Measurements from ENCODE around the gene C10orf120.

DNA sequence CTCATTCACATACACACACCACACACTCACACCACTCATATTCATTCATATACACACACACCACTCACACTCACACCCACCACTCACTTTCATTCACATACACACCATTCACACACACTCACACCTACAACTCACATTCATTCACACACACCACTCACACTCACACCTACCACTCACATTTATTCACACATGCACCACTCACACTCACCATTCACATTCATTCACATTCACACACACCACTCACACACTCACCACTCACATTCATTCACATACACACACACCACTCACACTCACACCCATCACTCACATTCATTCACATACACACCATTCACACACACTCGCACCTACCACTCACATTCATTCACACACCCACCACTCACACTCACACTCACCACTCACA, 25.4 kb upstream of the C10orf120 start:
- TF ChIP-seq EP300 (IDR thresholded peaks at IDR 0.05) (no peak), POLR2AphosphoS5 (IDR thresholded peaks at IDR 0.05) (no peak), POLR2A (IDR thresholded peaks at IDR 0.05) (no peak)
- TF ChIP-seq, protein P1, sequence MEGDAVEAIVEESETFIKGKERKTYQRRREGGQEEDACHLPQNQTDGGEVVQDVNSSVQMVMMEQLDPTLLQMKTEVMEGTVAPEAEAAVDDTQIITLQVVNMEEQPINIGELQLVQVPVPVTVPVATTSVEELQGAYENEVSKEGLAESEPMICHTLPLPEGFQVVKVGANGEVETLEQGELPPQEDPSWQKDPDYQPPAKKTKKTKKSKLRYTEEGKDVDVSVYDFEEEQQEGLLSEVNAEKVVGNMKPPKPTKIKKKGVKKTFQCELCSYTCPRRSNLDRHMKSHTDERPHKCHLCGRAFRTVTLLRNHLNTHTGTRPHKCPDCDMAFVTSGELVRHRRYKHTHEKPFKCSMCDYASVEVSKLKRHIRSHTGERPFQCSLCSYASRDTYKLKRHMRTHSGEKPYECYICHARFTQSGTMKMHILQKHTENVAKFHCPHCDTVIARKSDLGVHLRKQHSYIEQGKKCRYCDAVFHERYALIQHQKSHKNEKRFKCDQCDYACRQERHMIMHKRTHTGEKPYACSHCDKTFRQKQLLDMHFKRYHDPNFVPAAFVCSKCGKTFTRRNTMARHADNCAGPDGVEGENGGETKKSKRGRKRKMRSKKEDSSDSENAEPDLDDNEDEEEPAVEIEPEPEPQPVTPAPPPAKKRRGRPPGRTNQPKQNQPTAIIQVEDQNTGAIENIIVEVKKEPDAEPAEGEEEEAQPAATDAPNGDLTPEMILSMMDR (IDR thresholded peaks at IDR 0.05): no peak
